ENCODE data around the gene C14orf93.

DNA sequence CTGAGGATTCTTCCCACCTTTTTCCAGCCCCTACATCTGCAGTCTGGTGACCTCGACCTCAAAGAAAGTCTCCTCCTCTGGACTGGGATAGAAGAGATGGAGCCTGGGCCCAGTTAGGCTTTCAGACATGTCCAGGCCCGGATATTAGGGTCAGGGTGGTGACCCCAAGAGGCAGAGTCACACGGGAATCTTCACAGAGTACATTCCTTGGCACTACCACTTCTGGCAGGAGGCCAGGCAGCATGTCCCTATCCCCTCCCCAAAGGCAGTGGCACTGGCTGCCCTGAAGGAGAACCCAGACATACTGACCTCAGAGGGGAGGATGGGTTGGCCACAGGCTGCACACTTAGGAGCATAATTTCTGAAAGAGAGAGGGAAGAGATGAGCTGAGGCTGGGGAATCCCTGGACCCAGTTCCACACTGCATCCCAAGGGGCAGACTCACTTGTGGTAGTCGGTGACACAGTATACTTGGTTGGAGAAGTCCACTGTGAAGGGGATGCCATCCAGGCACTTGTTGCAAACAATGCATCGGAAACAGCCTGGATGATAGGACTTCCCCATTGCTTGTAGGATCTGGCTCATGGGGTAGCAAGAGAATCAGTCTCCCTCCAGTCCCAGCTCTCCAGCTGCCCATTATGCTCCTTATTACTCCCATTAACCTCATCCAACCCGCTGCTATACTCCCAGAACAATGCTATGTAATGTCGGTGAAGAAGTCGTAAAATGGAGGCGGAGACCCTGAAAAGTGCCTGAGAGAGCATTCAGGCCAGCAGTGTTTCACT lies 35.2 kb downstream of the C14orf93 start:
- TF ChIP-seq, protein P1, sequence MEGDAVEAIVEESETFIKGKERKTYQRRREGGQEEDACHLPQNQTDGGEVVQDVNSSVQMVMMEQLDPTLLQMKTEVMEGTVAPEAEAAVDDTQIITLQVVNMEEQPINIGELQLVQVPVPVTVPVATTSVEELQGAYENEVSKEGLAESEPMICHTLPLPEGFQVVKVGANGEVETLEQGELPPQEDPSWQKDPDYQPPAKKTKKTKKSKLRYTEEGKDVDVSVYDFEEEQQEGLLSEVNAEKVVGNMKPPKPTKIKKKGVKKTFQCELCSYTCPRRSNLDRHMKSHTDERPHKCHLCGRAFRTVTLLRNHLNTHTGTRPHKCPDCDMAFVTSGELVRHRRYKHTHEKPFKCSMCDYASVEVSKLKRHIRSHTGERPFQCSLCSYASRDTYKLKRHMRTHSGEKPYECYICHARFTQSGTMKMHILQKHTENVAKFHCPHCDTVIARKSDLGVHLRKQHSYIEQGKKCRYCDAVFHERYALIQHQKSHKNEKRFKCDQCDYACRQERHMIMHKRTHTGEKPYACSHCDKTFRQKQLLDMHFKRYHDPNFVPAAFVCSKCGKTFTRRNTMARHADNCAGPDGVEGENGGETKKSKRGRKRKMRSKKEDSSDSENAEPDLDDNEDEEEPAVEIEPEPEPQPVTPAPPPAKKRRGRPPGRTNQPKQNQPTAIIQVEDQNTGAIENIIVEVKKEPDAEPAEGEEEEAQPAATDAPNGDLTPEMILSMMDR (IDR thresholded peaks at IDR 0.05) = no peak
- no peak for TF ChIP-seq POLR2A (IDR thresholded peaks at IDR 0.05)

Data from uterus (tissue), 2 donors.